Neural cell (in vitro differentiated cells): Measurements from ENCODE around the gene INSYN2B. TPM values are rescaled to one million over a fixed set of nuclear protein-coding genes. Genes with fewer than 3 reads are reported as not detected.

Source experiments
- H2AFZ ChIP-seq: fragments of 200-600, 300-800 bp; sonication (generic), shearing (Covaris generic); 2 replicates; pipeline ENCODE4 v1.6.0; 2014; ENCODE audit warnings: low read depth, mild to moderate bottlenecking, antibody characterized with exemption, low read length, moderate library complexity
- H3F3A ChIP-seq: fragments of 200-600 bp; shearing (Covaris generic); 2 replicates; pipeline ENCODE4 v1.6.1; 2016; ENCODE audit warnings: mild to moderate bottlenecking, moderate library complexity, mixed read lengths, antibody characterized with exemption, low read length; ENCODE audit not compliant: insufficient read depth, poor library complexity, severe bottlenecking
- H3K27ac ChIP-seq: fragments of 200-600, 300-800 bp; sonication (generic), shearing (Covaris generic); 2 replicates; pipeline ENCODE4 v1.5.1; 2014; ENCODE audit warnings: mild to moderate bottlenecking, low read length, moderate library complexity
- H3K27me3 ChIP-seq: fragments of 300-800, 200-600 bp; sonication (generic), shearing (Covaris generic); 2 replicates; pipeline ENCODE4 v1.6.0; 2014; ENCODE audit warnings: mild to moderate bottlenecking, low read depth, low read length, moderate library complexity; ENCODE audit not compliant: insufficient read depth
- H3K36me3 ChIP-seq: fragments of 300-800, 200-600 bp; sonication (generic), shearing (Covaris generic); 2 replicates; pipeline ENCODE4 v1.5.1; 2014; ENCODE audit warnings: mild to moderate bottlenecking, antibody characterized with exemption, low read length, moderate library complexity; ENCODE audit not compliant: insufficient read depth
- H3K4me2 ChIP-seq: fragments of 300-800, 200-600 bp; sonication (generic), shearing (Covaris generic); 2 replicates; pipeline ENCODE4 v1.6.0; 2014; ENCODE audit warnings: mild to moderate bottlenecking, low read length
- H3K4me3 ChIP-seq: fragments of 300-800, 200-600 bp; sonication (generic), shearing (Covaris generic); 2 replicates; pipeline ENCODE4 v1.5.1; 2014; ENCODE audit warnings: mild to moderate bottlenecking, low read length, moderate library complexity
- H3K79me2 ChIP-seq: fragments of 200-600 bp; shearing (Covaris generic); replicated peaks from 2 replicates; pipeline ENCODE4 v1.6.0; 2014; ENCODE audit warnings: mild to moderate bottlenecking, low read length, moderate library complexity; ENCODE audit not compliant: insufficient read depth
- H3K9ac ChIP-seq: fragments of 300-800, 200-600 bp; sonication (generic), shearing (Covaris generic); 2 replicates; pipeline ENCODE4 v1.6.1; 2016; ENCODE audit warnings: mild to moderate bottlenecking, low read length, mixed read lengths
- H3K9me2 ChIP-seq: fragments of 200-600 bp; shearing (Covaris generic); 2 replicates; pipeline ENCODE4 v1.6.1; 2016; ENCODE audit warnings: mild to moderate bottlenecking, low read length, mixed read lengths; ENCODE audit not compliant: insufficient read depth
- H3K9me3 ChIP-seq: fragments of 200-600, 300-800 bp; sonication (generic), shearing (Covaris generic); 2 replicates; pipeline ENCODE4 v1.6.1; 2016; ENCODE audit warnings: mild to moderate bottlenecking, mixed run types, low read length, moderate library complexity, mixed read lengths
- H4K20me1 ChIP-seq: fragments of 200-600 bp; shearing (Covaris generic); 2 replicates; pipeline ENCODE4 v1.6.1; 2016; ENCODE audit warnings: mild to moderate bottlenecking, mixed run types; ENCODE audit not compliant: insufficient read depth
- EP300 ChIP-seq: fragments of 450-650 bp; conservative IDR thresholded peaks from 2 replicates; pipeline ENCODE4 v1.6.1; 2014; ENCODE audit warnings: antibody characterized with exemption, mild to moderate bottlenecking, moderate library complexity; ENCODE audit not compliant: poor library complexity, severe bottlenecking
- EZH2 ChIP-seq: fragments of 200-600, 300-800 bp; shearing (Covaris generic), sonication (generic); IDR thresholded peaks from 2 replicates; pipeline ENCODE4 v1.6.1; 2014; ENCODE audit warnings: antibody characterized with exemption, low read length, borderline replicate concordance, mild to moderate bottlenecking; ENCODE audit not compliant: insufficient read depth, poor library complexity, severe bottlenecking
- MXI1 ChIP-seq: fragments of 450-650 bp; conservative IDR thresholded peaks from 2 replicates; pipeline ENCODE4 v1.6.1; 2014; ENCODE audit warnings: antibody characterized with exemption, mild to moderate bottlenecking; ENCODE audit not compliant: poor library complexity, severe bottlenecking
- POLR2AphosphoS5 ChIP-seq: IDR thresholded peaks from 2 replicates; pipeline ENCODE4 v1.6.1; 2012
- RAD21 ChIP-seq: fragments of 450-650 bp; conservative IDR thresholded peaks from 2 replicates; pipeline ENCODE4 v1.6.1; 2014; ENCODE audit warnings: antibody characterized with exemption, mild to moderate bottlenecking, moderate library complexity
- REST ChIP-seq: IDR thresholded peaks from 2 replicates; pipeline ENCODE4 v1.6.1; 2012; ENCODE audit warnings: borderline replicate concordance
- SMC3 ChIP-seq: fragments of 450-650 bp; conservative IDR thresholded peaks from 2 replicates; pipeline ENCODE4 v1.6.1; 2014; ENCODE audit warnings: antibody characterized with exemption, mild to moderate bottlenecking, moderate library complexity; ENCODE audit not compliant: poor library complexity
- TAF1 ChIP-seq: IDR thresholded peaks from 2 replicates; pipeline ENCODE4 v1.6.1; 2012; ENCODE audit warnings: low read depth
- polyA plus RNA-seq: library from polyadenylated mRNA; depleted of rRNA; stranded (reverse); fragments of >200 nt; gene quantifications from 2 replicates; pipeline ENCODE4 v1.2.3, GENCODE V29; 2014
- TF ChIP-seq, protein P1 (sequence below): fragments of 450-650 bp; IDR thresholded peaks from 2 replicates; pipeline ENCODE4 v1.5.1; 2014; ENCODE audit warnings: antibody characterized with exemption, mild to moderate bottlenecking, moderate library complexity; ENCODE audit not compliant: poor library complexity, severe bottlenecking

INSYN2B gene
- polyA plus RNA-seq, 1 donor from 2014 or later, result 0.37 TPM

GRCh38 chr5:169881702-169882303 lies 98.5 kb downstream of the INSYN2B start:
- Histone ChIP-seq H3K4me2 (no peak overlapping the region), H3K36me3 (no peaks in the 10 kb centered on the region), H3K4me3 (no peak overlapping the region), H3K79me2 (no peaks in the 10 kb centered on the region), H2AFZ (no peak overlapping the region), H3K27me3 (no peaks in the 10 kb centered on the region), H4K20me1 (no peaks in the 10 kb centered on the region), H3K9ac (no peak overlapping the region), H3K9me2 (no peaks in the 10 kb centered on the region), H3K9me3 (no peaks in the 10 kb centered on the region), H3K27ac (no peak overlapping the region), H3F3A (no peaks in the 10 kb centered on the region)
- TF ChIP-seq MXI1 (no peak), REST (no peak), SMC3 (no peak), EZH2 (no peak), RAD21 (no peak)

DNA sequence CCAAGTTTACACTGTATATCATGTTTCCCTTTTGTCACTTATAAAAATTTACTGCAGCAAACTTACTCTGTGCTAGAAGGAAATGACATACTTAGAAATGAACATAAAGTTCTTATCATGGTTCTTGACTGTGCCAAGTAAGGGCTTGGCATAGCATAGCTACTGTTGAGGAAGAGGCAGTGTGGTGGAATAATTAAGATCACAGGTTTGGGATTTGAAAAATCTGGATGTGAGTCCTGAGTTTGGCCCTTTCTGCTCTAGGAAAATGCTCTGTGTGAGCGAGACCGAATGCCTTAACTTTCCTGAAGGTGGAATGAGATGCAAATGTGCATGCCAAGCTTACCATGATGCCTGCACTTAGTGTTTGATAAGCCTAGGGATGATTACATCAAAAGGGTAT lies 99.5 kb downstream of the INSYN2B start:
- TF ChIP-seq EP300, result no peak
- no peak for TF ChIP-seq MXI1
- no peak for TF ChIP-seq REST
- TF ChIP-seq EZH2, result no peak
- no peak for TF ChIP-seq TAF1
- TF ChIP-seq, protein P1, sequence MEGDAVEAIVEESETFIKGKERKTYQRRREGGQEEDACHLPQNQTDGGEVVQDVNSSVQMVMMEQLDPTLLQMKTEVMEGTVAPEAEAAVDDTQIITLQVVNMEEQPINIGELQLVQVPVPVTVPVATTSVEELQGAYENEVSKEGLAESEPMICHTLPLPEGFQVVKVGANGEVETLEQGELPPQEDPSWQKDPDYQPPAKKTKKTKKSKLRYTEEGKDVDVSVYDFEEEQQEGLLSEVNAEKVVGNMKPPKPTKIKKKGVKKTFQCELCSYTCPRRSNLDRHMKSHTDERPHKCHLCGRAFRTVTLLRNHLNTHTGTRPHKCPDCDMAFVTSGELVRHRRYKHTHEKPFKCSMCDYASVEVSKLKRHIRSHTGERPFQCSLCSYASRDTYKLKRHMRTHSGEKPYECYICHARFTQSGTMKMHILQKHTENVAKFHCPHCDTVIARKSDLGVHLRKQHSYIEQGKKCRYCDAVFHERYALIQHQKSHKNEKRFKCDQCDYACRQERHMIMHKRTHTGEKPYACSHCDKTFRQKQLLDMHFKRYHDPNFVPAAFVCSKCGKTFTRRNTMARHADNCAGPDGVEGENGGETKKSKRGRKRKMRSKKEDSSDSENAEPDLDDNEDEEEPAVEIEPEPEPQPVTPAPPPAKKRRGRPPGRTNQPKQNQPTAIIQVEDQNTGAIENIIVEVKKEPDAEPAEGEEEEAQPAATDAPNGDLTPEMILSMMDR, result no peak
- no peak for TF ChIP-seq RAD21
- no peak for TF ChIP-seq POLR2AphosphoS5
- H3K36me3 ChIP-seq, result no peaks in the 10 kb centered on the region
- H3K9me3 ChIP-seq, result no peaks in the 10 kb centered on the region
- H3K79me2 ChIP-seq, result no peaks in the 10 kb centered on the region
- H3K9ac ChIP-seq, result no peak overlapping the region
- H2AFZ ChIP-seq, result no peak overlapping the region
- no peak overlapping the region for H3K27ac ChIP-seq
- no peaks in the 10 kb centered on the region for H3K9me2 ChIP-seq
- H4K20me1 ChIP-seq, result no peaks in the 10 kb centered on the region
- no peaks in the 10 kb centered on the region for H3K27me3 ChIP-seq
- H3K4me2 ChIP-seq, result no peak overlapping the region
- H3K4me3 ChIP-seq, result no peak overlapping the region
- H3F3A ChIP-seq, result no peaks in the 10 kb centered on the region
